ENCODE results near the gene SPATA21.
A peak's percentile ranks its signal among the peaks of the same experiment; 100 is the strongest.
"Not testable (repeated sequence)": the region's sequence is repeated elsewhere in the genome, so short reads cannot be mapped to it uniquely, and the experiment has no call there.

Gene SPATA21

GRCh38 chr1:16376971-16377370, 60.3 kb downstream of the SPATA21 start:
- no peak for DNase-seq

GRCh38 chr1:16375521-16376340, 61.5 kb downstream of the SPATA21 start:
- no peak for DNase-seq

- DNase-seq: no peak
These were observed 63.0 kb downstream of the SPATA21 start for GRCh38 chr1:16374266-16374665.

GRCh38 chr1:16372535-16373285, 64.5 kb downstream of the SPATA21 start:
- no peak for DNase-seq

GRCh38 chr1:16371725-16372124, 65.5 kb downstream of the SPATA21 start:
- DNase-seq: no peak

- no peak for DNase-seq
These were observed 67.4 kb downstream of the SPATA21 start for GRCh38 chr1:16369821-16370220.

GRCh38 chr1:16367968-16368890, 69.0 kb downstream of the SPATA21 start:
- no peak for DNase-seq

GRCh38 chr1:16367258-16367967, 69.8 kb downstream of the SPATA21 start:
- DNase-seq: no peak

GRCh38 chr1:16366722-16367257, 70.4 kb downstream of the SPATA21 start, which contains the start of gene SZRD1:
Gene SZRD1 (plus strand): TSS chr1:16367242. CDS start chr1:16367258, 16 bp downstream.
- peak; percentile 91 for DNase-seq

GRCh38 chr1:16365146-16365498, 72.1 kb downstream of the SPATA21 start:
- not testable (repeated sequence) for DNase-seq

- DNase-seq: no peak
These were observed 80.4 kb downstream of the SPATA21 start for GRCh38 chr1:16356867-16357266.

- no peak for DNase-seq
These were observed 82.6 kb downstream of the SPATA21 start for GRCh38 chr1:16354619-16355018.

GRCh38 chr1:16352842-16353535, 84.2 kb downstream of the SPATA21 start:
- DNase-seq: no peak

GRCh38 chr1:16351994-16352841, 85.0 kb downstream of the SPATA21 start, which contains the start of gene FBXO42:
Gene FBXO42 (minus strand): TSS chr1:16352480. CDS start chr1:16315418, 37,062 bp downstream.
- peak; percentile 73 for DNase-seq

- DNase-seq: no peak
These were observed 85.7 kb downstream of the SPATA21 start for GRCh38 chr1:16351456-16351993.

GRCh38 chr1:16349847-16350406, 87.3 kb downstream of the SPATA21 start:
- DNase-seq: no peak
